ENCODE results near the gene COL4A2.
"Not testable (repeated sequence)": the region's sequence is repeated elsewhere in the genome, so short reads cannot be mapped to it uniquely, and the experiment has no call there.

COL4A2 gene

DNA sequence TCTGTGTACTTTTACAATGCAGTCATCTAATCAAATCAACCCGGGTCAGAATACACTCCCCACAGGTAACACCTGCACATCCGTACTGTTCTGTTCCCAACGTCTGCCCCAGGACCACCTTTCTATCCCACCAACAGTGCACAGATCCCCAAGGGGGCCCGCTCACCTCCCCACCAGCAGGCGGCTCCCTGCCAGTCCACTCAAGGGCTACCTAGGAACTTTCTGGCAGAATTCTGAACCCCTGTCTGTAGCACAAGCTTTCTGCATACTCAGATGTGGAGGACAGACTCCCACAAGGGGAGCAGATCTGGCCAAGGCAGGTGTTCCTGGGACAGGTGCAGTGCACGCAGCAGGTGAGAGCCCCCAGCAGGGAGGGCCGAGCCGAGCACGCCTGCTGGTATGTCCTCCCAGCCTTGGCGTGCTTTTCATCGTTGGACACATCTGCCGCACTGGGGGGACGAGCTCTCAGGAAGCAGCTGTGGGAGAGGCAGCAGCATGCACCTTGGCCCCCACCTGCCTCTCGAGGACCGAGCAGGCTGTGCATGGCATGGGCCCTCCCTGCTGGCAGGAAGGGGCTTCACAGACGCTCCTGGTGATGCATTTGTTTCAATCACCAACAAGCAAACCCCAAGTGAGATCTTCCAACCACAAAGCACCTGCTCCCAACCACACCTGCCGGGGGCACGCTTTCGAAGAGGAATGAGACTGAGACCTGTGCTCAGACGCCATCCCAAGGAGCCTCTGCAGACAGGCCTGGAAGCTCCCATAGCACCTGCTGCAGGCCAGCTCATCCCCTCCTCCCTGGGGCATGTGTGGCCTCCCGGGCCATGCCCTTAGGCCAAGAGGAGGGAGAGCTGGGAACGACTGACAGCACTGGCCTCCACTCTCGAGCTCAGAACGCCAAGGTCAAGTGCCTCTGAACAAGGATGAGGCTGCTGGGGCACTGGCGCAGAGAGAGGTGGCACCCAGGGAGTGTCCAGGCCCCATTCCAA is 218.5 kb downstream of the COL4A2 start:
- Mint-ChIP-seq H3K9me3 (no peaks in the 10 kb centered on the region), H3K27me3 (peaks cover 2% of the 10 kb centered on the region), H3K4me3 (no peak overlapping the region), H3K4me1 (peaks cover 27% of the 10 kb centered on the region), H3K36me3 (ENCODE audit: low read depth) (no peaks in the 10 kb centered on the region), H3K27ac (no peak overlapping the region)
- DNase-seq (peak; percentile 22), ATAC-seq (peak; percentile 56)

DNA sequence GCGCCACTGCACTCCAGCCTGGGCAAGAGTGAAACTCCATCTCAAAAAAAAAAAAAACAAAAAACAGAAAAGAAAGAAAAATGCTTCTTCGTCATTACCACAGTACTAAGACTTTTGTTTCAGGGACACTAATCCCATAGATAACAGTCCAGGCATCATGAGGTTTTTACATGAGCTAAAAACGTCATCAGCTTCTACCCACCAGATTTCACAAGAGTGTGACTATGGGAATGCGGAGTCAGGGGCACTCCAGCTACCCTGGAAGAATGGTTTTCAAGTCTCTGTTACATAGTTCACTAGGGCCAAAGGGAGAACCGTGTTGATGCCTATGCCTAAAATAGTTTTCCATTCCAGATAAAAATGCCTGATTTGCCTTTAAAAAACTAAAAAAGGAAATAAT is 221.3 kb downstream of the COL4A2 start:
- Mint-ChIP-seq H3K27me3 (peaks cover 2% of the 10 kb centered on the region), H3K4me1 (peaks cover 27% of the 10 kb centered on the region), H3K9me3 (no peaks in the 10 kb centered on the region), H3K27ac (no peak overlapping the region), H3K4me3 (no peak overlapping the region), H3K36me3 (ENCODE audit: low read depth) (no peaks in the 10 kb centered on the region)
- DNase-seq (no peak), ATAC-seq (no peak)

DNA sequence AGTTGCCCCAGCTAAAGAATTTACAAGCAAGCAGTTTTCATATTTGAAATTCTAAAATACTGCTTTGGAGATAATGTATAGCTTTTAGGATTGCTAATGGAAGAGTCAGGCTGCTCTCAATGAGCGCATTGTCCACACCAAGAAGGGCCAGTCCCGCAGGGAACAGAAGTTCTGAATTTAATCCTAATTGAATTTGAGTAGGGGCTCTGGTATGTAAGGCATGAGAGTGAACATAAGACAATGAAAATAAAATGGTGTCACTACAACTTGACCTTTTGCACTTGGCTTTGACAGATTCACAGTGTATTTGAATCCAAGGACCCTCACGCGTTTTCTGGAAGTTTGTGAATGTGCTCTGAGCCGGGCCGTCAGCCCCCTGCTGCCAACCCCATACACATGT is 221.8 kb downstream of the COL4A2 start:
- ATAC-seq (no peak), DNase-seq (no peak)
- Mint-ChIP-seq H3K27me3 (peaks cover 2% of the 10 kb centered on the region), H3K4me1 (peaks cover 27% of the 10 kb centered on the region), H3K4me3 (no peak overlapping the region), H3K27ac (no peak overlapping the region), H3K9me3 (no peaks in the 10 kb centered on the region), H3K36me3 (ENCODE audit: low read depth) (no peaks in the 10 kb centered on the region)

DNA sequence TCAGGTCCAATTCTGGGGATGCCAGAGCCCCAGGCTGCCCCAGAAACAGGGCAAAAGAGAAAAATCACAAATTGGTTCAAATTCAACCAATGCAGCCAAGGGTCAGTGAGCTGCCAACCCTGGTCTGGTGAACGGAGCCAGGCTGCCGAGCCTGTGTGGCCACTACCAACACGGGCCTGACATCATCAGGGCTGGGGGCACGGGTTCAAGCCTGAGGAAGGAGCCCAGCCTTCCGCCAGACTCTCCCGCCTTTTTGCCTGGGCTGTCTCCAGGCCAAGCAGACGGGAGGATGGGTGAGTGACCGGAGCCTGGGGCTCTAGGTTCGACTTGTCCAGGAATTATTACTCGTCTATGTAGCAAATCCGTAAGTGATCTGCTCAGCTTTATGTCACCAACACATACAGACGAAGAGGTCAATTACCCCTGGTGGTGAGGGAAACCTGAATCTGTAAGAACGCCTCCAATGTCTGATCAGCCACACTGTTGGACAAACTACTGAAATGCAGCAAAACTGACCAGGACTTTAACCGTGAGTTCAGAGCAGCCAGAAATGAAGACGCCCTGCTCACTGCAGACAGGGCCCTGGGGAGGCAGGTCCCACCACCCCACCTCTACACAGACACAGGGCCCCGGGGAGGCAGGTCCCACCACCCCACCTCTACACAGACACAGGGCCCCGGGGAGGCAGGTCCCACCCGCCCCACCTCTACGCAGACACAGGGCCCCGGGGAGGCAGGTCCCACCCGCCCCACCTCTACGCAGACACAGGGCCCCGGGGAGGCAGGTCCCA is 222.6 kb downstream of the COL4A2 start:
- peaks cover 19% of the 10 kb centered on the region for H3K4me1 Mint-ChIP-seq
- ATAC-seq (no peak), DNase-seq (no peak)
- H3K9me3 Mint-ChIP-seq = no peaks in the 10 kb centered on the region
- H3K27ac Mint-ChIP-seq = no peak overlapping the region
- no peak overlapping the region for H3K4me3 Mint-ChIP-seq
- peaks cover 2% of the 10 kb centered on the region for H3K27me3 Mint-ChIP-seq
- no peaks in the 10 kb centered on the region for H3K36me3 Mint-ChIP-seq (ENCODE audit: low read depth)

DNA sequence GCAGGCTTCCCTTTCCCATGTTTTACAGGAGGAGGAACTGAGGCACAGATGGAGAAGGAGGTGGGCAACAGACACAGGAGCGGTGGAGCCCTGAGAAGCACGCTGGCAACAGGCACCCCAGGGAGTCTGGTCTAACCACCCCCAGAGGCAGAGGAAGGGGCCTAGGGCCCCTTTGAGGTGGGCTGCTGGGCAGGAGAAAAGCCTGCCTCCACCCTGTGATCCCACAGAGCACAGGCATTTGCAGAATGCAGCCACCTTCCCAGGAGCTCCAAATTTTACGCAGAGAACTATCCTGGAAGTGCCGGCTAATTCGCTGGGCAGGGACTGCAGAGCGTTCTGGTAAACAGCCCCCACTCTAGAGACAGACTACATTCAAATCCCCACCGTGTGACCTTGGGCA is 224.0 kb downstream of the COL4A2 start:
- no peaks in the 10 kb centered on the region for H3K27me3 Mint-ChIP-seq
- ATAC-seq = no peak
- no peak for DNase-seq
- no peak overlapping the region for H3K27ac Mint-ChIP-seq
- H3K9me3 Mint-ChIP-seq = no peaks in the 10 kb centered on the region
- H3K4me3 Mint-ChIP-seq = no peak overlapping the region
- no peaks in the 10 kb centered on the region for H3K36me3 Mint-ChIP-seq (ENCODE audit: low read depth)
- peaks cover 6% of the 10 kb centered on the region for H3K4me1 Mint-ChIP-seq

DNA sequence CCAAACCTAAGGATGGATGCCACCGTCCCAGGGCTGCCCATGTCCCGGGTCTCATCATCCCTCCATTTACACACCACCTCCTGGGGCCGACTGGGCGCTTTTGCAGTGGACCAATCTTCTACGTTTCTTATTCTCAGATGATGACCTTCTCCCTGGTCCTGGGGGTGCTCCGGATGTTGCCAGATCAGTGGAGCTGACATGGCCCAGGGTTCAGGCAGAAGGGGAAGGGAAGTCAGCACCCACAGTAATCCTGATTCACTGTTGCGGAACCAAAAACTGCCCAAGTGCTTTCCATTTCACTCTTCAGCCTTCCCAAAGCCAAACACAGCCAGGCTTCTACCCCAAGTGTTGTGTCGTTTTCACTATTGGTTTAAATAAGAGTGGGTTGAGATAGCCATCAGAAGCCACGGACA is 224.6 kb downstream of the COL4A2 start:
- ATAC-seq = no peak
- DNase-seq = no peak
- no peak overlapping the region for H3K27ac Mint-ChIP-seq
- H3K36me3 Mint-ChIP-seq (ENCODE audit: low read depth) = no peaks in the 10 kb centered on the region
- H3K4me3 Mint-ChIP-seq = no peak overlapping the region
- no peaks in the 10 kb centered on the region for H3K9me3 Mint-ChIP-seq
- H3K4me1 Mint-ChIP-seq = peaks cover 6% of the 10 kb centered on the region
- no peaks in the 10 kb centered on the region for H3K27me3 Mint-ChIP-seq

DNA sequence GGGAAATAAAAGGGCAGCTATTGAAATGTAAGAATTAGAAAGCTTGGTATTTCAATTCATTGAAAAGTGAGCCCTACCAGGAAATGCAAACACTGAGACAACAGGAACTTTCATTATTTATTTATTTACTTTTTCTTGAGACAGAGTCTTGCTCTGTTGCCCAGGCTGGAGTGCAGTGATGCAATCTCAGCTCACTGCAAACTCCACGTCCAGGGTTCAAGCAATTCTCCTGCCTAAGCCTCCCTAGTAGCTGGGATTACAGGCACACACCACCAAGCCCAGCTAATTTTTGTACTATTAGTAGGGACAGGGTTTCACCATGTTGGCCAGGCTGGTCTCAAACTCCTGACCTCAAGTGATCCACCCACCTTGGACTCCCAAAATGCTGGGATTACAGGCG is 225.2 kb downstream of the COL4A2 start:
- not testable (repeated sequence) for H3K27ac Mint-ChIP-seq; H3K36me3 Mint-ChIP-seq (ENCODE audit: low read depth); H3K27me3 Mint-ChIP-seq; H3K9me3 Mint-ChIP-seq; H3K4me1 Mint-ChIP-seq; H3K4me3 Mint-ChIP-seq; DNase-seq; ATAC-seq

DNA sequence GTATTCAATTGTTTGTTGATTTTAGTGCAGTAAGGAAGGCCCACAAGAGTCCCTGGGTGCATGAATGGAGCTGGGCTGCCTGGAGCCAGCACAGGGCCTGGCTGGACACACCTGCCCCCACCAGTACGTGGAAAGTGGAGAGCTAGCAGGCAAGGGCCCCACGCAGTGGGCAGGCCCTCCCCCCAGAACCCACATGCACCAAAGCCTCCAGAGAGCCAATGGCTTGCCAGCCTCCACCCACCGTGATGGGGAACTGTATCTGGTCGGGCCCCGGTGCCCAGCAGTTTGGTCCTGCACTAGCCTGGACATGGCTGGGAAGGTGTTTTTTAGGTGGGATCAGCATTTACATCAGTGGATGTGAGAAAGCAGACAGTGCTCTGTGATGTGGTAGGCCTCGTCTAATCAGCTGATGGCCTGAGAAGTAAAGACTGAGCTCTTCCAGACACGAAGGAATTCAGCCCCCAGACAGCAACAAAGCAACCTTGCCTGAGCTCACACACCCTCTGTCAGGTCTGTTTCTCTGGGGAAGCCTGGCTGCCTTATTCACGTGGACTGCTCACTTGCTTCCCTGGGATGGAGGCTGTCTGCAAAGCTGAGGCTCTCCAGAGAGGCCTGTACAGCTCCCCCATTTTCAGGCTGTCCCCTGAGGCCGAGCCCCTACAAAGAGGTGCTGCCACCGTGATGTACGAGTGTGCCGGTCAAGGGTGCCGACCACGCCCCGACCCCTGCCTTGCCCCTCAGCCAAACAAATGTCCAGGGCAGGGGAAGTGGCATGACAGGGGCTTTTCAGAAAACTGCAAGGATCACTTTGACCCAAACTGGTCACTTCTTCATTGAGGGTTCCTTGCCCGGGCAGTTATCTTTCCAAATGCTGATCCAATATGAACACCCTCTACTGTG is 226.9 kb downstream of the COL4A2 start:
- Mint-ChIP-seq H3K9me3 (no peaks in the 10 kb centered on the region), H3K36me3 (ENCODE audit: low read depth) (no peaks in the 10 kb centered on the region), H3K4me1 (peaks cover 11% of the 10 kb centered on the region), H3K27me3 (no peaks in the 10 kb centered on the region), H3K27ac (no peak overlapping the region), H3K4me3 (no peak overlapping the region)
- ATAC-seq (no peak), DNase-seq (no peak)

DNA sequence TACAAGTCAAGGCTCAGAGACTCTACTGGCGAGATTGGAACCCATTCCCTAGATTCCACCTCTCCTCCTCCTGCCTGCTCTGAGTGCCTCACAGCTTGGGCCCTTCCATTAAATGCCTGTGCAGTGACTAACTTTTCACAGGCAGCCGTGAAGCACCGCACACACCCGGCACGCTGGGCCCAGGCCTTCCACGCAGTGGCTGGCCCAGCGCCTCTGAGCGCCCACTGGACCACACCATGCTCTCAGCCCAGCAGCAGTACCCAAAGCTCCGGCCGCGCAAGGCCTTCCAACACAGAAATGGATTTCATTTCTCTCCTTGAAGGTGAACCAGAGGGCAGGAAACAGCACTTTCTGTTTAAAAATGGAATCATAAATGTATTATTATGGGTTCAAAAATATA is 228.4 kb downstream of the COL4A2 start:
- no peak overlapping the region for H3K27ac Mint-ChIP-seq
- no peak overlapping the region for H3K4me3 Mint-ChIP-seq
- H3K9me3 Mint-ChIP-seq = no peaks in the 10 kb centered on the region
- peaks cover 11% of the 10 kb centered on the region for H3K4me1 Mint-ChIP-seq
- ATAC-seq = no peak
- H3K36me3 Mint-ChIP-seq (ENCODE audit: low read depth) = no peaks in the 10 kb centered on the region
- no peak for DNase-seq
- no peaks in the 10 kb centered on the region for H3K27me3 Mint-ChIP-seq

DNA sequence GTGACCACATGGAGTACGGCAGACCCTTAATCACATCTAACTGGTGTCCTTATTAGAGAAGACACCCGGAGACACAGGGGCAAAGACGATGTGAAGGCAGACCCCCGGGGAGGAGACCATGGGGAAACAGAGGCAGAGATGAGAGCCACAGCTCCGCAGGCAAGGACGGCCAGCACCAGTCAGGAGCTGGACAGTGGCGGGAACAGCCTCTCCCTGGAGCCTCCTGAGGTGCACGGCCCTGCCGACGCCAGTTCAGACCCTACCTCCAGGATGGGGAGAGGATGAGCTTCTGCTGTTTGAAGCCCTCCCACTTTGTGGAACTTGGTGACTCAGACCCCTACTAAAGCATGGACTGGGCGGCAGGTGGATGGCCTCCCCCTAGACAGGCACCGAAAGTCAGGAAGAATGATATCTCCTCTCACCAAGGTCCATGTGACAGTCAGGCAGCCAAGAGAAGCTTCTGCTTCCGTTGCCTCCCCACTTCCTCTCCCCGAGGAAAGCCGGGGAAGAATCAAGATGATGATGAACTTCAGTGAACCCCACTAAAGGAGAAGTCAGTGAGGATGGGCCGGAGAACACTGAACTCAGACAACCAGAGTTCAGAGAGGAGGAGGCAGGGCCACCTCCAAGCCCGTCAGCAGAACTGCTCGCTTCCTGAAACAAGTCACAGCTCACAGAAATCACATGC is 229.1 kb downstream of the COL4A2 start:
- ATAC-seq (peak; percentile 14), DNase-seq (peak; percentile 6)
- H3K9me3 Mint-ChIP-seq = no peaks in the 10 kb centered on the region
- H3K36me3 Mint-ChIP-seq (ENCODE audit: low read depth) = no peaks in the 10 kb centered on the region
- peaks cover 11% of the 10 kb centered on the region for H3K4me1 Mint-ChIP-seq
- H3K27me3 Mint-ChIP-seq = no peaks in the 10 kb centered on the region
- H3K4me3 Mint-ChIP-seq = no peak overlapping the region
- H3K27ac Mint-ChIP-seq = no peak overlapping the region

DNA sequence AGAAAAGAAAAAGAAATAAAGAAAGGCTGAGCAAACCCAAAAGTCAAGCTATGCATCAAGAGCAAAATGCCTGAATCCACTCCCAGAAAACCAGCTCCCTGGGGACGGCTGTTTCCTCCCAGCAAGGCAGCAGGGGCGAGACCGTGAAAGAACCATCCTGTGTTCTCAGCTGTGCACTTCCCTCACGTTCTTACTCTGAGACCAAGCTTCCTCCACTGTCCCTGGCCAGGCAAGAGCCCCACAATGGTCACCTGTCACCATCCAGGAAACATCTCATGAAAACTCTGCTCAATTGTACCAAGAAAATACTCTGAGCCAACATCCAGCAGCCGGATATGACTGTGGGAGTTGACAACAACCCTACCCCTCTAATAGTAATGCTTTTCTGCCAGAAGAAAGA is 231.5 kb downstream of the COL4A2 start:
- Mint-ChIP-seq H3K27me3 (no peaks in the 10 kb centered on the region), H3K4me1 (peaks cover 11% of the 10 kb centered on the region), H3K36me3 (ENCODE audit: low read depth) (no peaks in the 10 kb centered on the region), H3K4me3 (no peak overlapping the region), H3K9me3 (no peaks in the 10 kb centered on the region), H3K27ac (no peak overlapping the region)
- DNase-seq = no peak
- ATAC-seq = no peak

DNA sequence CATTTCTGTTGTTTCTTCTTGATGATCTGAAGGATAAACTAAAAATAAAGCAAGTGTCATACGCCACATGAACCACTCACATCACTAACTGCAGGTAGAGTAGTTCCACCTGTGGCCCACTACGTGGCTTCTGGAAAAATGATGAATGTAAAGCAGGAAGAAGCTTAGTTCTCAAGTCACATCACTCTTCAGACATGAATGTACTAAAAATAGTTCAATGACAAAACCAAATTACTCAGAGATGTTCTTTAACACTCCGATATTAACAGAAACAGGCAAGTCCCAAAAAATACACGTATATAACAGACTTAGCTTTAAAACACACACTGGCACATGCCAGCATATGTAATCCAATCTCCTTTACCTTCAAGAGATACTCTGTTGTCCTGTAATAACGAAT is 232.8 kb downstream of the COL4A2 start:
- peaks cover 3% of the 10 kb centered on the region for H3K36me3 Mint-ChIP-seq (ENCODE audit: low read depth)
- H3K4me1 Mint-ChIP-seq = peaks cover 11% of the 10 kb centered on the region

DNA sequence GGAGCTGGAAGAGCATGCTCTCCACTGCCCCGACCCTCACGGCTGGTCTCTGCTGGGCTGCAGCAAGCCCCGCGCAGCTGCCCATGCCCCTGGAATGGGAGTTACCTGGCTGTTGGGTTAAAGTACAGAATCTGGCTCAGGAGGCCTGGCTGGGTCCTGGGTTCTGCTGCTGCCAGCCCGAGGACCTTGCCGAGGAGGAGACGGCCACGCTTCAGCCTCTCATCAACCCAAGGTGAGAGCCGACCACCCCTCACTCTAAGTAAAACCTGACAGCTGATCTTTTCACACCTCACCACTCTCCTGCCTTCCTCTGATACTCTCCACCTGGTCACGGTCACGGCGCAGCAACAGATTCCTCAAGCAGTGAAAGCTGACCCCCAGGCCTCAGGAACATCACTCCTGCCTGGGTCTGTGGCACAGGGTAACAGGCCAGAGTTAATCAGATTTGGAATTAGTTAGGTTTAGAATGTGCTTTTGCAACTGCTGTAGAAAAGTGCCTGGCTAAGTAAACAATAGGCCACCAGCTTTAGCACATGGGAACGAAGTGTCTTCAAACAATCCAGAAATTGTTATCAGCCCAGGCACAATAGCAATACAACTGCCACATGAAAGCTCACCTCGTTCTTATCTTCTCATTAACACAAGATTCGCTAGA is 233.9 kb downstream of the COL4A2 start:
- peaks cover 11% of the 10 kb centered on the region for H3K4me1 Mint-ChIP-seq
- no peaks in the 10 kb centered on the region for H3K27me3 Mint-ChIP-seq
- ATAC-seq (no peak), DNase-seq (no peak)
- no peak overlapping the region for H3K4me3 Mint-ChIP-seq
- no peak overlapping the region for H3K27ac Mint-ChIP-seq
- peaks cover 3% of the 10 kb centered on the region for H3K36me3 Mint-ChIP-seq (ENCODE audit: low read depth)
- H3K9me3 Mint-ChIP-seq = no peaks in the 10 kb centered on the region

More for the DNA sequence above, 232.8 kb downstream of the COL4A2 start:
- H3K4me3 Mint-ChIP-seq = no peak overlapping the region
- DNase-seq = no peak
- no peaks in the 10 kb centered on the region for H3K9me3 Mint-ChIP-seq
- no peak overlapping the region for H3K27ac Mint-ChIP-seq
- H3K27me3 Mint-ChIP-seq = no peaks in the 10 kb centered on the region
- no peak for ATAC-seq

All from activated naive CD8-positive, alpha-beta T cell treated with anti-CD3 and anti-CD28 coated beads, Interleukin-2, amount 50 U/mL, for 24 hours (primary cell).